ENCODE data around the gene GAL3ST3. TPM values are rescaled to one million over a fixed set of nuclear protein-coding genes. Genes with fewer than 3 reads are reported as not detected.

GAL3ST3 gene
- total and polyA plus RNA-seq, 2 experiments from 2014 or later: 0.80 to 1.1 TPM

DNA sequence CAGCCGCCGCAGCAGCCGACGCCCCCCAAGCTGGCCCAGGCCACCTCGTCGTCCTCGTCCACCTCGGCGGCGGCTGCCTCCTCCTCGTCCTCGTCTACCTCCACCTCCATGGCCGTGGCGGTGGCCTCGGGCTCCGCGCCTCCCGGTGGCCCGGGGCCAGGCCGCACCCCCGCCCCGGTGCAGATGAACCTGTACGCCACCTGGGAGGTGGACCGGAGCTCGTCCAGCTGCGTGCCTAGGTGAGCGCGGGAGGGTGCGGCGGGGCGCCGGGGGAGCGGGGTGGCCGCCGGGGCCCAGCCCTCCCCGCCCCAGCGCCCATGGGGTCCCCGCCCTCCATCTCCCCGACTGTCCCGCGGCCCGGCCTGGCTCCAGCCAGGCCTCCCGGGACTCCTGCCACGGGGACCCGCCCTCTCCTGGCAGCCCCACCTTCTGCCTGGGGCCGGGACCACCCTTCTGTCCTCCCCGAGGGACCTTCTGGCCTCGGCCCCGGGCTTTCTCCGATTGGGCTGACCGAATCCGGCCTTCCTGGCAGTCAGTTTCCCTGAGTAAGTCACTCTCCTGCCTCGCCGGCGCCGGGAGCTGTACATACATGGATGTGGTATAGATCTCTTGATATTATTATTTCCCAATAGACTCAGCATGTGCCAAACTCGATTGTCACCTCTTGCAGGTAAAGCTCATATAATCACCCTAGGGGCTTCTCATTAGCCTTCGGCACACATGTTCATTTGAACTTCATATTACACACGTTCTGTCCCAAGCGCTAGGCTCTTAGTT, 21.8 kb upstream of the GAL3ST3 start:
- Histone ChIP-seq H3K9me2 (replicated peaks; ENCODE audit: insufficient read depth) (no peaks in the 10 kb centered on the region), H3K27me3 (no peaks in the 10 kb centered on the region), H3K79me2 (peaks cover 55% of the 10 kb centered on the region), H3K4me1 (ENCODE audit: insufficient read depth) (peaks cover 11% of the 10 kb centered on the region), H3K9me3 (ENCODE audit: low read depth) (no peaks in the 10 kb centered on the region), H3K4me2 (peak overlapping the region; percentile 74), H3K36me3 (replicated peaks; ENCODE audit: insufficient read depth, low read depth) (peaks cover 3% of the 10 kb centered on the region), H3K27ac (peak overlapping the region; percentile 81), H2AFZ (peak overlapping the region; percentile 41), H3K4me3 (peak overlapping the region; percentile 95), H4K20me1 (ENCODE audit: insufficient read depth, poor library complexity, severe bottlenecking) (peaks cover 6% of the 10 kb centered on the region)
- 6% methylated on average over 29 of the region's 60 CpGs for WGBS (ENCODE audit: low lambda C conversion rate, missing lambda C conversion rate)
- peak; percentile 65 for DNase-seq (ENCODE audit: low spot score)
- TF ChIP-seq EZH2 (IDR thresholded peaks at IDR 0.05; ENCODE audit: borderline replicate concordance) (no peak), CTCF (IDR thresholded peaks at IDR 0.05; ENCODE audit: poor library complexity) (no peak), EZH2phosphoT487 (IDR thresholded peaks at IDR 0.05; ENCODE audit: low read depth, severe bottlenecking, unreplicated experiment) (no peak)

GRCh38 chr11:66069715-66070603, 21.0 kb upstream of the GAL3ST3 start, which contains the start of gene PACS1:
Gene PACS1, plus strand, starts transcription at chr11:66070272. Its CDS starts 215 bp downstream, at chr11:66070487.
- Histone ChIP-seq H3K4me2 (peak within 1 kb of the TSS; percentile 88), H3K9me2 (replicated peaks; ENCODE audit: insufficient read depth) (no peaks in the 10 kb centered on the region), H4K20me1 (ENCODE audit: insufficient read depth, poor library complexity, severe bottlenecking) (peaks cover 6% of the 10 kb centered on the region), H3K27ac (peak within 1 kb of the TSS; percentile 97), H3K4me1 (ENCODE audit: insufficient read depth) (peaks cover 11% of the 10 kb centered on the region), H3K4me3 (peak within 1 kb of the TSS; percentile 95), H3K9me3 (ENCODE audit: low read depth) (no peaks in the 10 kb centered on the region), H3K36me3 (replicated peaks; ENCODE audit: insufficient read depth, low read depth) (peaks cover 3% of the 10 kb centered on the region), H3K79me2 (peaks cover 52% of the 10 kb centered on the region), H3K27me3 (no peaks in the 10 kb centered on the region), H2AFZ (peak within 1 kb of the TSS; percentile 56)
- no peak for TF ChIP-seq EZH2 (IDR thresholded peaks at IDR 0.05; ENCODE audit: borderline replicate concordance)
- WGBS (ENCODE audit: low lambda C conversion rate, missing lambda C conversion rate): 2% methylated on average over 48 of the region's 120 CpGs
- DNase-seq (ENCODE audit: low spot score): peak; percentile 92

- 72% methylated on average over 14 of the region's 14 CpGs for WGBS (ENCODE audit: low lambda C conversion rate, missing lambda C conversion rate)
- no peaks in the 10 kb centered on the region for H3K27me3 ChIP-seq
- H2AFZ ChIP-seq: peak overlapping the region; percentile 56
- DNase-seq (ENCODE audit: low spot score): peak; percentile 52
- H3K4me2 ChIP-seq: peak overlapping the region; percentile 88
- TF ChIP-seq EZH2phosphoT487 (IDR thresholded peaks at IDR 0.05; ENCODE audit: low read depth, severe bottlenecking, unreplicated experiment) (no peak), EZH2 (IDR thresholded peaks at IDR 0.05; ENCODE audit: borderline replicate concordance) (no peak), CTCF (IDR thresholded peaks at IDR 0.05; ENCODE audit: poor library complexity) (no peak)
- peak overlapping the region; percentile 97 for H3K27ac ChIP-seq
- peak overlapping the region; percentile 53 for H3K4me3 ChIP-seq
- H3K9me2 ChIP-seq (replicated peaks; ENCODE audit: insufficient read depth): no peaks in the 10 kb centered on the region
- H3K9me3 ChIP-seq (ENCODE audit: low read depth): no peaks in the 10 kb centered on the region
- H3K36me3 ChIP-seq (replicated peaks; ENCODE audit: insufficient read depth, low read depth): peaks cover 3% of the 10 kb centered on the region
- H4K20me1 ChIP-seq (ENCODE audit: insufficient read depth, poor library complexity, severe bottlenecking): peaks cover 6% of the 10 kb centered on the region
- peaks cover 11% of the 10 kb centered on the region for H3K4me1 ChIP-seq (ENCODE audit: insufficient read depth)
- peaks cover 48% of the 10 kb centered on the region for H3K79me2 ChIP-seq
Measured at GRCh38 chr11:66068923-66069714, 20.2 kb upstream of the GAL3ST3 start.
